Erythroblast (primary cell): ENCODE results near the gene ARHGAP29.

Experiments
- GATA1 ChIP-seq: IDR thresholded peaks from 2 replicates; pipeline ENCODE4 v1.6.1; 2011; ENCODE audit warnings: low read depth, mild to moderate bottlenecking, control low read depth, low read length, moderate library complexity
- POLR2A ChIP-seq: IDR thresholded peaks from 2 replicates; pipeline ENCODE4 v1.6.1; 2011; ENCODE audit warnings: mild to moderate bottlenecking, low read length

GRCh38 chr1:94282143-94282711, 44.8 kb upstream of the ARHGAP29 start:
- TF ChIP-seq POLR2A (no peak), GATA1 (no peak)
